ENCODE results near the gene CACNA1A.
"Not testable (repeated sequence)": the region's sequence is repeated elsewhere in the genome, so short reads cannot be mapped to it uniquely, and the experiment has no call there.

DNA sequence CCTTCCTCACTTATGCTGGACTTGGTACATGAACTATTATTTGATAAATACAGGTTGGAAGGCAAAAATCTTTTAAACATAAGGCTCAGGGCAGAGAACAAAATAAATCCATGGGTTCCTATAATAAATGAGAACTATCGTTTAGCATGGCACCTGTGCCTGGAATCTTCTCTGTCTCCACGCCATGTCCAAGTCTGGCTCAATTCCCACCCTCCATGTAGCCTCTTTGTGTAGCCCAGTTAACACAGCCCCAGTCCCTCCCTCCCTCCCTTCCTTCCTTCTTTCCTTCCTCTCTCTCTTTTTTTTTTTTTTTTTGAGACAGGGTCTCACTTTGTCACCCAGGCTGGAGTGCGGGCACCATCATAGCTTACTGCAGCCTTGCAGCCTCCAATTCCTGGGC, 144.6 kb downstream of the CACNA1A start:
- TF ChIP-seq, protein P1, sequence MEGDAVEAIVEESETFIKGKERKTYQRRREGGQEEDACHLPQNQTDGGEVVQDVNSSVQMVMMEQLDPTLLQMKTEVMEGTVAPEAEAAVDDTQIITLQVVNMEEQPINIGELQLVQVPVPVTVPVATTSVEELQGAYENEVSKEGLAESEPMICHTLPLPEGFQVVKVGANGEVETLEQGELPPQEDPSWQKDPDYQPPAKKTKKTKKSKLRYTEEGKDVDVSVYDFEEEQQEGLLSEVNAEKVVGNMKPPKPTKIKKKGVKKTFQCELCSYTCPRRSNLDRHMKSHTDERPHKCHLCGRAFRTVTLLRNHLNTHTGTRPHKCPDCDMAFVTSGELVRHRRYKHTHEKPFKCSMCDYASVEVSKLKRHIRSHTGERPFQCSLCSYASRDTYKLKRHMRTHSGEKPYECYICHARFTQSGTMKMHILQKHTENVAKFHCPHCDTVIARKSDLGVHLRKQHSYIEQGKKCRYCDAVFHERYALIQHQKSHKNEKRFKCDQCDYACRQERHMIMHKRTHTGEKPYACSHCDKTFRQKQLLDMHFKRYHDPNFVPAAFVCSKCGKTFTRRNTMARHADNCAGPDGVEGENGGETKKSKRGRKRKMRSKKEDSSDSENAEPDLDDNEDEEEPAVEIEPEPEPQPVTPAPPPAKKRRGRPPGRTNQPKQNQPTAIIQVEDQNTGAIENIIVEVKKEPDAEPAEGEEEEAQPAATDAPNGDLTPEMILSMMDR (IDR thresholded peaks at IDR 0.05), result not testable (repeated sequence)
- not testable (repeated sequence) for TF ChIP-seq EZH2phosphoT487, EZH2 (IDR thresholded peaks at IDR 0.05)

Data from neural progenitor cell (in vitro differentiated cells).